Endodermal cell (in vitro differentiated cells): Measurements from ENCODE around the gene OLFML2A. TPM values are rescaled to one million over a fixed set of nuclear protein-coding genes. Genes with fewer than 3 reads are reported as not detected.

ENCODE experiments used
- DNase-seq: peaks from one replicate; pipeline ENCODE4 v3.0.0-alpha.2; 2017
- H3K27ac ChIP-seq: 2 replicates; pipeline ENCODE4 v1.5.1; 2013; ENCODE audit warnings: mild to moderate bottlenecking, low read depth, low read length, moderate library complexity
- H3K27me3 ChIP-seq: 2 replicates; pipeline ENCODE4 v1.6.1; 2013; ENCODE audit warnings: mild to moderate bottlenecking, low read length, moderate library complexity; ENCODE audit not compliant: insufficient read depth, control insufficient read depth, poor library complexity, severe bottlenecking
- H3K36me3 ChIP-seq: 2 replicates; pipeline ENCODE4 v1.7.0; 2013; ENCODE audit warnings: mild to moderate bottlenecking, low read length, moderate library complexity; ENCODE audit not compliant: control insufficient read depth, insufficient read depth
- H3K4me1 ChIP-seq: one replicate; pipeline ENCODE4 v1.7.0; 2013; ENCODE audit warnings: low read length; ENCODE audit not compliant: control insufficient read depth, insufficient read depth
- H3K4me3 ChIP-seq: 2 replicates; pipeline ENCODE4 v1.5.1; 2013; ENCODE audit warnings: mild to moderate bottlenecking, low read length, moderate library complexity
- H3K9ac ChIP-seq: 2 replicates; pipeline ENCODE4 v1.6.1; 2013; ENCODE audit warnings: mild to moderate bottlenecking, low read length, moderate library complexity; ENCODE audit not compliant: poor library complexity, severe bottlenecking; ENCODE audit errors: extremely low read depth
- H3K9me3 ChIP-seq: 2 replicates; pipeline ENCODE4 v1.6.1; 2013; ENCODE audit warnings: mild to moderate bottlenecking, low read length, moderate library complexity; ENCODE audit not compliant: control insufficient read depth
- H3K27ac Mint-ChIP-seq: 2 replicates; pipeline ENCODE4 v1.8.0; 2020; ENCODE audit warnings: mixed read lengths
- H3K27me3 Mint-ChIP-seq: 2 replicates; pipeline ENCODE4 v1.8.0; 2021; ENCODE audit warnings: mild to moderate bottlenecking, mixed read lengths; ENCODE audit not compliant: insufficient read depth
- H3K36me3 Mint-ChIP-seq: 2 replicates; pipeline ENCODE4 v1.8.0; 2020; ENCODE audit warnings: low read depth, mixed read lengths
- H3K4me1 Mint-ChIP-seq: 2 replicates; pipeline ENCODE4 v1.8.0; 2020; ENCODE audit warnings: mixed read lengths
- H3K4me3 Mint-ChIP-seq: 2 replicates; pipeline ENCODE4 v1.8.0; 2020; ENCODE audit warnings: mild to moderate bottlenecking, moderate library complexity, mixed read lengths
- H3K9me3 Mint-ChIP-seq: 2 replicates; pipeline ENCODE4 v1.8.0; 2020; ENCODE audit warnings: mild to moderate bottlenecking, mixed read lengths
- WGBS, 2 experiments: methylation state at CpG; one replicate each; pipeline versions ENCODE4 v1.1.5 to v1.1.7; 2013; ENCODE audit warnings: missing lambda C conversion rate in 2 of 2, mixed read lengths in 1 of 2; ENCODE audit not compliant: insufficient coverage in 1 of 2, insufficient read length in 1 of 2; 5-methylcytosine and 5-hydroxymethylcytosine counted together
- total RNA-seq, 2 donors: library from RNA; stranded (reverse); fragmentation: NEBNext Ultra II Directional in 1 of 2; extraction: Animal tissue kit (Norgen Biotek cat#: 25700) in 1 of 2; gene quantifications; 2 replicates in 1 of 2; 3 replicates in 1 of 2; pipeline ENCODE4 v1.2.1, GENCODE V29; 2021
- TF ChIP-seq, protein P1 (sequence below): fragments of 200-600 bp; sonication (generic); conservative IDR thresholded peaks from 2 replicates; pipeline ENCODE4 v1.5.0; 2021; ENCODE audit warnings: antibody characterized with exemption, mild to moderate bottlenecking

Gene OLFML2A
- total RNA-seq, 2 donors from 2014 or later, result 28.1 to 31.2 TPM

DNA sequence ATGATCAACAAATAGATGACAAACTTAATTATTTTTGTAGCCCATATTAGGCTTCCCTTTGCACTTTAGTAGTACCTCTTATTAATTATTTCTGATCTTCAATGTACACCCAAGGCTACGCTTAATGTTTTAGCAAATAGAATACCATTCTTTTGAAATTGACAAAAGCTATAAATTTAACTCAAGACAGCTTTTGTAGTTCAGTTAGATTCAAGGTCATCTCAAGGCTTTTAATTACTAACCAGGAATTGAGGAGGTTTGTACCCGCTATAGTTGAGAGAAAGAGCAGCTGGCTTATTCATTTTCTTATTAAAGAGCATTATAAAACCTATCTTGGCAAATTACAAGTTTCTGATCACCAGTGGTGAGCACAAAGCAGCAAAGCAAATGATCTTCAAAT lies 20.9 kb upstream of the OLFML2A start:
- Mint-ChIP-seq H3K4me1 (peaks cover 68% of the 10 kb centered on the region), H3K27ac (no peak overlapping the region), H3K36me3 (no peaks in the 10 kb centered on the region), H3K4me3 (no peak overlapping the region), H3K27me3 (no peaks in the 10 kb centered on the region), H3K9me3 (no peaks in the 10 kb centered on the region)
- Histone ChIP-seq H3K9me3 (no peaks in the 10 kb centered on the region), H3K9ac (no peak overlapping the region), H3K27me3 (no peaks in the 10 kb centered on the region), H3K4me1 (peaks cover 27% of the 10 kb centered on the region), H3K36me3 (no peaks in the 10 kb centered on the region), H3K4me3 (no peak overlapping the region), H3K27ac (no peak overlapping the region)
- TF ChIP-seq, protein P1, sequence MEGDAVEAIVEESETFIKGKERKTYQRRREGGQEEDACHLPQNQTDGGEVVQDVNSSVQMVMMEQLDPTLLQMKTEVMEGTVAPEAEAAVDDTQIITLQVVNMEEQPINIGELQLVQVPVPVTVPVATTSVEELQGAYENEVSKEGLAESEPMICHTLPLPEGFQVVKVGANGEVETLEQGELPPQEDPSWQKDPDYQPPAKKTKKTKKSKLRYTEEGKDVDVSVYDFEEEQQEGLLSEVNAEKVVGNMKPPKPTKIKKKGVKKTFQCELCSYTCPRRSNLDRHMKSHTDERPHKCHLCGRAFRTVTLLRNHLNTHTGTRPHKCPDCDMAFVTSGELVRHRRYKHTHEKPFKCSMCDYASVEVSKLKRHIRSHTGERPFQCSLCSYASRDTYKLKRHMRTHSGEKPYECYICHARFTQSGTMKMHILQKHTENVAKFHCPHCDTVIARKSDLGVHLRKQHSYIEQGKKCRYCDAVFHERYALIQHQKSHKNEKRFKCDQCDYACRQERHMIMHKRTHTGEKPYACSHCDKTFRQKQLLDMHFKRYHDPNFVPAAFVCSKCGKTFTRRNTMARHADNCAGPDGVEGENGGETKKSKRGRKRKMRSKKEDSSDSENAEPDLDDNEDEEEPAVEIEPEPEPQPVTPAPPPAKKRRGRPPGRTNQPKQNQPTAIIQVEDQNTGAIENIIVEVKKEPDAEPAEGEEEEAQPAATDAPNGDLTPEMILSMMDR, result no peak
- no peak for DNase-seq
- WGBS, 2 experiments, result 89 to 100% methylated on average over 2 of the region's 2 CpGs

DNA sequence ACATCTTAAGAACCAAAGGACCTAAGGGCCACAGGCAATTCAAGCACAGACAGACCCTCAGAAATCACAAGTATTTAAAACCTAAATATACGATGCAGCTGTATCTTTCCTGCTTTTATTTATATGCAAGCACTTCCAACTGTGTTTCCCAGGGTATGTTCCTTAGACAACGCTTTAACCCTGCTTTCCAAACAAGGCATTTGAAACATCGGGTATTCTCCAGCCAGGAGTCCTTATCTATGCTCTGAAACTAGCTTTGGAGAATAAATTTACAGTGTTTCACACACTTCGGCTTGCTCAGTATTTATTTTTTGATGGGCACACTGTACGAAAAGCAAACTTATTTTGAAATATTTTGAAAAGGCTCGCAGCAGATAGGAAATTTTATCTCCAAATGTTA lies 19.3 kb upstream of the OLFML2A start:
- peaks cover 34% of the 10 kb centered on the region for H3K4me1 ChIP-seq

DNA sequence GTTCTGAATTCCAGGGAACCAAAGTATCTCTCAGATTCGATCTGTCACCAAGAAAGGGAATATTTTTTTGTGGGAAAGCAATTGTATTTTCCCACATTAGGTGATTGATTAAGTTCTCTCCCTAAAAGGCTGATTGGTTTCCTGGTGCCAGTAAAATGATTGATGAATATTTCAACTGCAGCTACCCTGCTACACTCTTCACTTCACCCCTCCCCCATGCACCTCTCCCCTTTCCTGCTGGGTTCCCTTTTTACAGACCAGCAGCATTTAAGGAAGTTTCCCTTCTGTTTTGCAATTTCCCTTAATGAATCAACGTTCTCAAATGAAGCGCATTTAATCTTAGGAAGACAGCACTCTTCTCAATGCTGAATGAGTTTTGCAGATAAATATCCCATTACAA lies 18.9 kb upstream of the OLFML2A start:
- DNase-seq, result peak; percentile 66
- Mint-ChIP-seq H3K4me1 (peaks cover 86% of the 10 kb centered on the region), H3K27me3 (no peaks in the 10 kb centered on the region), H3K36me3 (no peaks in the 10 kb centered on the region), H3K4me3 (peak overlapping the region; percentile 42), H3K27ac (peak overlapping the region; percentile 90), H3K9me3 (no peaks in the 10 kb centered on the region)
- H3K4me3 ChIP-seq, result peak overlapping the region; percentile 53
- peaks cover 34% of the 10 kb centered on the region for H3K4me1 ChIP-seq
- peak overlapping the region; percentile 26 for H3K9ac ChIP-seq
- peak overlapping the region; percentile 86 for H3K27ac ChIP-seq
- no peaks in the 10 kb centered on the region for H3K27me3 ChIP-seq
- no peaks in the 10 kb centered on the region for H3K9me3 ChIP-seq
- TF ChIP-seq, protein P1, result no peak
- no peaks in the 10 kb centered on the region for H3K36me3 ChIP-seq
- WGBS, 2 experiments, result 0 to 6% methylated on average over 2 to 3 of the region's 3 CpGs

More for the DNA sequence above, 19.3 kb upstream of the OLFML2A start:
- no peaks in the 10 kb centered on the region for H3K9me3 Mint-ChIP-seq
- H3K9ac ChIP-seq, result peak overlapping the region; percentile 26
- peak overlapping the region; percentile 42 for H3K4me3 Mint-ChIP-seq
- H3K27ac Mint-ChIP-seq, result peak overlapping the region; percentile 90
- no peaks in the 10 kb centered on the region for H3K27me3 Mint-ChIP-seq
- whole genome bisulfite sequencing, 2 experiments, result 1 to 2% methylated on average over 6 of the region's 6 CpGs
- TF ChIP-seq, protein P1, result no peak
- H3K4me1 Mint-ChIP-seq, result peaks cover 81% of the 10 kb centered on the region
- H3K9me3 ChIP-seq, result no peaks in the 10 kb centered on the region
- H3K36me3 ChIP-seq, result no peaks in the 10 kb centered on the region
- DNase-seq, result no peak
- no peaks in the 10 kb centered on the region for H3K36me3 Mint-ChIP-seq
- H3K27ac ChIP-seq, result peak overlapping the region; percentile 86
- H3K4me3 ChIP-seq, result peak overlapping the region; percentile 53
- H3K27me3 ChIP-seq, result no peaks in the 10 kb centered on the region
